GM19468 (cell line): ENCODE results near the gene RFC5.
A peak's percentile ranks its signal among the peaks of the same experiment; 100 is the strongest.

Source experiments
- ATAC-seq: cut with Tn5 transposase; IDR thresholded peaks from one replicate; pipeline ENCODE4 v1.9.1; 2021; ENCODE audit warnings: mild to moderate bottlenecking, moderate library complexity, moderate number of reproducible peaks; ENCODE audit not compliant: unreplicated experiment; ENCODE audit errors: extremely low read depth

The RFC5 gene

GRCh38 chr12:118046430-118046829 is 29.9 kb downstream of the RFC5 start:
- no peak for ATAC-seq

GRCh38 chr12:118050972-118051910 is 34.7 kb downstream of the RFC5 start:
- no peak for ATAC-seq

GRCh38 chr12:118052324-118053070 is 36.0 kb downstream of the RFC5 start:
- ATAC-seq = no peak

GRCh38 chr12:118053071-118053985 is 36.8 kb downstream of the RFC5 start:
- ATAC-seq = no peak

- ATAC-seq = peak; percentile 69
Measured at GRCh38 chr12:118055144-118055557, 38.6 kb downstream of the RFC5 start.

- ATAC-seq = no peak
Measured at GRCh38 chr12:118055865-118056773, 39.6 kb downstream of the RFC5 start.

- ATAC-seq = no peak
Measured at GRCh38 chr12:118058227-118058626, 41.7 kb downstream of the RFC5 start.

GRCh38 chr12:118058881-118059280 is 42.4 kb downstream of the RFC5 start:
- no peak for ATAC-seq

- ATAC-seq = no peak
Measured at GRCh38 chr12:118059341-118060191, 43.1 kb downstream of the RFC5 start.

- ATAC-seq = no peak
Measured at GRCh38 chr12:118060301-118061010, 44.0 kb downstream of the RFC5 start.

- ATAC-seq = no peak
Measured at GRCh38 chr12:118061011-118061872, 44.7 kb downstream of the RFC5 start, which contains the start of gene WSB2. TSS of gene WSB2 (minus strand) at chr12:118061179. CDS start at chr12:118061048, 131 bp downstream.

- ATAC-seq = no peak
Measured at GRCh38 chr12:118061873-118062843, 45.7 kb downstream of the RFC5 start.

- ATAC-seq = no peak
Measured at GRCh38 chr12:118063576-118064391, 47.3 kb downstream of the RFC5 start.

- peak; percentile 24 for ATAC-seq
Measured at GRCh38 chr12:118064608-118065007, 48.1 kb downstream of the RFC5 start.

GRCh38 chr12:118065380-118065779 is 48.9 kb downstream of the RFC5 start:
- no peak for ATAC-seq
